Prostate gland (tissue), 2 donors: ENCODE measurements around the gene C22orf31. TPM values are rescaled to one million over a fixed set of nuclear protein-coding genes. Genes with fewer than 3 reads are reported as not detected.

ENCODE experiments used
- DNase-seq: peaks from one replicate; pipeline ENCODE4 v3.0.0-alpha.2; 2019; ENCODE audit warnings: low spot score
- H3K27ac ChIP-seq, 2 donors: fragments of 200-600 bp; sonication (generic); 2 replicates each; pipeline ENCODE4 v1.5.1; 2017 to 2019
- H3K27me3 ChIP-seq: fragments of 200-600 bp; sonication (generic); replicated peaks from 2 replicates; pipeline ENCODE4 v1.5.1; 2019; ENCODE audit not compliant: insufficient read depth
- H3K36me3 ChIP-seq, 2 donors: fragments of 200-600 bp; sonication (generic); 1 replicate in 1 of 2; 2 replicates in 1 of 2; pipeline versions ENCODE4 v1.5.1 to v1.8.1; 2017 to 2019
- H3K4me1 ChIP-seq: fragments of 200-600 bp; sonication (generic); replicated peaks from 2 replicates; pipeline ENCODE4 v1.5.1; 2019
- H3K4me3 ChIP-seq, 2 donors: fragments of 200-600 bp; sonication (generic); 2 replicates each; pipeline ENCODE4 v1.5.1; 2017 to 2019
- H3K9me3 ChIP-seq: fragments of 200-600 bp; sonication (generic); 2 replicates; pipeline ENCODE4 v1.5.1; 2017
- POLR2A ChIP-seq: fragments of 450-650 bp; IDR thresholded peaks from one replicate; pipeline ENCODE4 v1.6.1; 2016; ENCODE audit warnings: antibody characterized with exemption, mild to moderate bottlenecking
- POLR2AphosphoS5 ChIP-seq: sonication (generic); formaldehyde crosslinking; IDR thresholded peaks from one replicate; pipeline ENCODE4 v1.6.1; 2017; ENCODE audit warnings: antibody characterized with exemption
- WGBS: methylation state at CpG from one replicate; pipeline ENCODE4 v1.1.5; 2018; 5-methylcytosine and 5-hydroxymethylcytosine counted together
- intact Hi-C: fragments of 100-400 bp; cut with DNase I; formaldehyde crosslinking; loops from one replicate; pipeline ENCODE4 v1.14.2; 2022
- total RNA-seq, 2 donors: library from RNA; depleted of rRNA; stranded (reverse); fragments of >200 nt; gene quantifications; one replicate each; pipeline ENCODE4 v1.1.0, GENCODE V29; 2016
- TF ChIP-seq, protein P1 (sequence below), 4 experiments: fragments of 200-600 bp in 2 of 4; fragments of 450-650 bp in 2 of 4; sonication (generic) in 2 of 4; IDR thresholded peaks; 1 replicate in 3 of 4; 2 replicates in 1 of 4; pipeline ENCODE4 v1.5.1; 2016 to 2019; ENCODE audit warnings: antibody characterized with exemption in 4 of 4, mild to moderate bottlenecking in 2 of 4, moderate library complexity in 2 of 4

Gene C22orf31
- total RNA-seq, 2 donors from 2014 or later, result 0.36 to 1.4 TPM

DNA sequence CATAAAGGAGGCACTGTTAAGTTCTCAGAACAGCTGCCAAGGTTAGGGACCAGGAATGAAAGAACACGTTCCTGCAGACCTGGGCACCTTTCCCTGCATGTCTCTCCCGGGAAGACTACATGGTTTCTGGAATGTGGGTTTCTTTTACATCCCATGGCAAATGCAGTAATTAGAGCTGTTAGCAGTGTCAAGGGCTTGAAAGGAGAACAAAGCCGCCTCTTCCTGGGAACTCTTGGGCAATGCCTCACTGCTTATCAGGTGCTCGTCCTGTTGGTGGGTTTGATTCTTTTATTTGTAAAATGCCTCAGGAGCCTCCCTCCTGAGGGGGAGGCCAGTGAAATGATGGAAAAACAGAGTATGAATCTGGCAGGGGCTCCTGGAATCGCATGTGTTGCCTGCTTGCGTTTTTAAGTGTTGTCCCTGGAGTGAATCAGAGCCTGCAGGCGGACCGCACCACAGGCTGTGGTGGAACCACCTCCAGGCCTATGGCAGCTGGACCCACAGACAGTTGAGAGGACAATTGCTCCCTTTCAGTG is 723 bp upstream of the C22orf31 start:
- no peak for DNase-seq
- no peak overlapping the region for H3K27ac ChIP-seq
- H3K27me3 ChIP-seq, result no peaks in the 10 kb centered on the region
- no peaks in the 10 kb centered on the region for H3K36me3 ChIP-seq
- no peak for TF ChIP-seq POLR2AphosphoS5
- TF ChIP-seq POLR2A, result no peak
- TF ChIP-seq, protein P1, sequence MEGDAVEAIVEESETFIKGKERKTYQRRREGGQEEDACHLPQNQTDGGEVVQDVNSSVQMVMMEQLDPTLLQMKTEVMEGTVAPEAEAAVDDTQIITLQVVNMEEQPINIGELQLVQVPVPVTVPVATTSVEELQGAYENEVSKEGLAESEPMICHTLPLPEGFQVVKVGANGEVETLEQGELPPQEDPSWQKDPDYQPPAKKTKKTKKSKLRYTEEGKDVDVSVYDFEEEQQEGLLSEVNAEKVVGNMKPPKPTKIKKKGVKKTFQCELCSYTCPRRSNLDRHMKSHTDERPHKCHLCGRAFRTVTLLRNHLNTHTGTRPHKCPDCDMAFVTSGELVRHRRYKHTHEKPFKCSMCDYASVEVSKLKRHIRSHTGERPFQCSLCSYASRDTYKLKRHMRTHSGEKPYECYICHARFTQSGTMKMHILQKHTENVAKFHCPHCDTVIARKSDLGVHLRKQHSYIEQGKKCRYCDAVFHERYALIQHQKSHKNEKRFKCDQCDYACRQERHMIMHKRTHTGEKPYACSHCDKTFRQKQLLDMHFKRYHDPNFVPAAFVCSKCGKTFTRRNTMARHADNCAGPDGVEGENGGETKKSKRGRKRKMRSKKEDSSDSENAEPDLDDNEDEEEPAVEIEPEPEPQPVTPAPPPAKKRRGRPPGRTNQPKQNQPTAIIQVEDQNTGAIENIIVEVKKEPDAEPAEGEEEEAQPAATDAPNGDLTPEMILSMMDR (IDR thresholded peaks at IDR 0.05), result no peak
- H3K4me3 ChIP-seq, result no peak overlapping the region
- no peaks in the 10 kb centered on the region for H3K9me3 ChIP-seq
- peaks cover 4% of the 10 kb centered on the region for H3K4me1 ChIP-seq
- intact Hi-C loops, result no loop called here
- 41% methylated on average over 8 of the region's 8 CpGs for WGBS

- TF ChIP-seq POLR2A (no peak), POLR2AphosphoS5 (no peak)
- intact Hi-C loops, result no loop called here
- H3K27ac ChIP-seq, result no peak overlapping the region
- no peaks in the 10 kb centered on the region for H3K27me3 ChIP-seq
- DNase-seq, result no peak
- 71% methylated on average over 7 of the region's 7 CpGs for WGBS
- H3K4me1 ChIP-seq, result peaks cover 4% of the 10 kb centered on the region
- H3K9me3 ChIP-seq, result no peaks in the 10 kb centered on the region
- no peak overlapping the region for H3K4me3 ChIP-seq
- H3K36me3 ChIP-seq, result no peaks in the 10 kb centered on the region
Observed at GRCh38 chr22:29060931-29061330, 700 bp downstream of the C22orf31 start.

GRCh38 chr22:29060251-29060869 is 1.3 kb downstream of the C22orf31 start:
- intact Hi-C loops, result no loop called here

GRCh38 chr22:29056472-29056871 is 5.2 kb downstream of the C22orf31 start:
- no peak for TF ChIP-seq POLR2AphosphoS5
- TF ChIP-seq, protein P1 (IDR thresholded peaks at IDR 0.05), result no peak
- TF ChIP-seq POLR2A, result no peak
- Histone ChIP-seq H3K27ac (no peak overlapping the region), H3K4me3 (no peak overlapping the region), H3K27me3 (no peaks in the 10 kb centered on the region), H3K9me3 (no peaks in the 10 kb centered on the region), H3K4me1 (peaks cover 4% of the 10 kb centered on the region), H3K36me3 (no peaks in the 10 kb centered on the region)
- DNase-seq, result no peak
- intact Hi-C loops, result loop anchor here (5.0 kb wide), 1 partner anchor 101 kb away; no protein-coding TSS in a partner anchor
- WGBS, result 90% methylated on average over 3 of the region's 3 CpGs

More at GRCh38 chr22:29060251-29060869, 1.3 kb downstream of the C22orf31 start:
- H3K4me1 ChIP-seq, result peaks cover 4% of the 10 kb centered on the region
- no peaks in the 10 kb centered on the region for H3K27me3 ChIP-seq
- H3K27ac ChIP-seq, result no peak overlapping the region
- TF ChIP-seq POLR2AphosphoS5 (no peak), POLR2A (no peak)
- TF ChIP-seq, protein P1 (IDR thresholded peaks at IDR 0.05), result no peak
- H3K4me3 ChIP-seq, result no peak overlapping the region
- no peaks in the 10 kb centered on the region for H3K9me3 ChIP-seq
- no peak for DNase-seq
- H3K36me3 ChIP-seq, result no peaks in the 10 kb centered on the region
- WGBS, result 88% methylated on average over 12 of the region's 12 CpGs

- Histone ChIP-seq H3K4me1 (peaks cover 4% of the 10 kb centered on the region), H3K27ac (no peak overlapping the region), H3K36me3 (peaks cover 0 to under 1% of the 10 kb centered on the region in 2 donors), H3K9me3 (no peaks in the 10 kb centered on the region), H3K4me3 (no peak overlapping the region), H3K27me3 (no peaks in the 10 kb centered on the region)
- TF ChIP-seq, protein P1 (IDR thresholded peaks at IDR 0.05), result no peak
- no peak for TF ChIP-seq POLR2AphosphoS5
- no peak for TF ChIP-seq POLR2A
- 81% methylated on average over 14 of the region's 14 CpGs for WGBS
- no peak for DNase-seq
- intact Hi-C loops, result loop anchor here (5.0 kb wide), 1 partner anchor 102 kb away; no protein-coding TSS in a partner anchor
Observed at GRCh38 chr22:29055192-29055830, 6.3 kb downstream of the C22orf31 start.
